Tibial nerve (tissue), 4 donors: ENCODE results near the gene ERN1.

Experiments
- EP300 ChIP-seq, 2 donors: sonication (generic); formaldehyde crosslinking; IDR thresholded peaks; one replicate each; pipeline ENCODE4 v1.6.1; 2017; ENCODE audit warnings: antibody characterized with exemption in 2 of 2, mild to moderate bottlenecking in 1 of 2
- POLR2A ChIP-seq, 2 donors: fragments of 450-650 bp; IDR thresholded peaks; one replicate each; pipeline ENCODE4 v1.6.1; 2017; ENCODE audit warnings: antibody characterized with exemption in 2 of 2, mild to moderate bottlenecking in 2 of 2, moderate library complexity in 2 of 2
- TF ChIP-seq, protein P1 (sequence below), 5 experiments: fragments of 200-600 bp in 3 of 5; fragments of 450-650 bp in 2 of 5; sonication (generic) in 3 of 5; IDR thresholded peaks; one replicate each; pipeline ENCODE4 v1.5.1; 2016 to 2019; ENCODE audit warnings: antibody characterized with exemption in 5 of 5, mild to moderate bottlenecking in 3 of 5, moderate library complexity in 2 of 5

DNA sequence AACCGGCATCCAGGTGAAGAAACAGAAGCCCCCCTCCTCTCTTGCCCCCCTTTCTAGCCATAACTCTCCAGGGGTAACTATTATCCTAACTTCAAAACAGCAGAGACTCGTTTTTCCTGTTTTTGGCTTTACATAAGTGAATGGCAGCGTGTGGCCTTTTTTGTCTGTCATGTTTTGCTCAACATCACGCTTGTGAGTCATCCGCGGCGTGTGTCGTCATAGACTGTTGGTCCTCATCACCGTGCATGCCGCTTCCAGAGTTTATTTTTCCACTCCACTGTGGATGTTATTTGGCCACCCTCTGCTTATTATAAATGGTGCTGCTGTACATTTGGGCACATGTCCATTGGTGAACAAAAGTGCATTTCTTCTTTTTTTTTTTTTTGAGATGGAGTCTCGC, 52.6 kb downstream of the ERN1 start:
- TF ChIP-seq, protein P1, sequence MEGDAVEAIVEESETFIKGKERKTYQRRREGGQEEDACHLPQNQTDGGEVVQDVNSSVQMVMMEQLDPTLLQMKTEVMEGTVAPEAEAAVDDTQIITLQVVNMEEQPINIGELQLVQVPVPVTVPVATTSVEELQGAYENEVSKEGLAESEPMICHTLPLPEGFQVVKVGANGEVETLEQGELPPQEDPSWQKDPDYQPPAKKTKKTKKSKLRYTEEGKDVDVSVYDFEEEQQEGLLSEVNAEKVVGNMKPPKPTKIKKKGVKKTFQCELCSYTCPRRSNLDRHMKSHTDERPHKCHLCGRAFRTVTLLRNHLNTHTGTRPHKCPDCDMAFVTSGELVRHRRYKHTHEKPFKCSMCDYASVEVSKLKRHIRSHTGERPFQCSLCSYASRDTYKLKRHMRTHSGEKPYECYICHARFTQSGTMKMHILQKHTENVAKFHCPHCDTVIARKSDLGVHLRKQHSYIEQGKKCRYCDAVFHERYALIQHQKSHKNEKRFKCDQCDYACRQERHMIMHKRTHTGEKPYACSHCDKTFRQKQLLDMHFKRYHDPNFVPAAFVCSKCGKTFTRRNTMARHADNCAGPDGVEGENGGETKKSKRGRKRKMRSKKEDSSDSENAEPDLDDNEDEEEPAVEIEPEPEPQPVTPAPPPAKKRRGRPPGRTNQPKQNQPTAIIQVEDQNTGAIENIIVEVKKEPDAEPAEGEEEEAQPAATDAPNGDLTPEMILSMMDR (IDR thresholded peaks at IDR 0.05), result no peak
- TF ChIP-seq EP300 (IDR thresholded peaks at IDR 0.05) (no peak), POLR2A (IDR thresholded peaks at IDR 0.05) (no peak)
